AG20443 (cell line): ENCODE data around the gene FOLR1.
"Not testable (repeated sequence)": the region's sequence is repeated elsewhere in the genome, so short reads cannot be mapped to it uniquely, and the experiment has no call there.

ENCODE experiments used
- DNase-seq: peaks from one replicate; pipeline ENCODE4 v3.0.0; 2012; ENCODE audit warnings: low spot score, mixed read lengths

The FOLR1 gene

GRCh38 chr11:72181553-72181958 is 10.4 kb upstream of the FOLR1 start:
- peak; percentile 28 for DNase-seq

- DNase-seq, result no peak
Measured at GRCh38 chr11:72188267-72188666, 3.7 kb upstream of the FOLR1 start.

DNA sequence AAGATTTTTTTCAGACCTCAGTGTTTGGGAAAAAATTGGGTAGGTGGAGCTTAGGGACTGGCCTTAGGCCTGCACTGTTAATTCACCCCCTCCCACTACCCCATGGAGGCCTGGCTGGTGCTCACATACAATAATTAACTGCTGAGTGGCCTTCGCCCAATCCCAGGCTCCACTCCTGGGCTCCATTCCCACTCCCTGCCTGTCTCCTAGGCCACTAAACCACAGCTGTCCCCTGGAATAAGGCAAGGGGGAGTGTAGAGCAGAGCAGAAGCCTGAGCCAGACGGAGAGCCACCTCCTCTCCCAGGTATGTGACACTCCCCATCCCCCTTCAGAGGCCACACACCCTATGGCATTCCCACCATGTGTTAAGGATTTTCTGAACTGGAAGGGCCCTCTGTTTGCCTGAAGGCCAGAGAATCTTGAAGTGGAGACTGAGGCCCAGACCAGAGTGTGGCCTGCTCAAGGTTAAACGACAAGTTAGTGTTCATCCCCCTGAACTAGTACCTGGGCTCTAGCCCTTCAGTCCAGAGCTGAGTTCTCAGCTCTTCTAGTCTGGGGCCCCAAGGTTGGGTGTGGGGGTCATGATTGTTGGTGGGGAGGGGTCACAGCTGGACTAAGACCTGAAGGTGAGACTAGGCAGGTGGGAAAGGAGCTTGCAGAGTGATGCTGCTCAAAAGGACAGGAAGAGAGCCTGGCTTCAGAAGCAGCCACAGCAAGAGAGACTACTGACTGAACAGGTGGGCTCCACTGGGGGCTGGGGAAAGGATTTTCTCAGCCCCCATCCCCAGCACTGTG is 2.3 kb upstream of the FOLR1 start:
- DNase-seq, result peak; percentile 57

DNA sequence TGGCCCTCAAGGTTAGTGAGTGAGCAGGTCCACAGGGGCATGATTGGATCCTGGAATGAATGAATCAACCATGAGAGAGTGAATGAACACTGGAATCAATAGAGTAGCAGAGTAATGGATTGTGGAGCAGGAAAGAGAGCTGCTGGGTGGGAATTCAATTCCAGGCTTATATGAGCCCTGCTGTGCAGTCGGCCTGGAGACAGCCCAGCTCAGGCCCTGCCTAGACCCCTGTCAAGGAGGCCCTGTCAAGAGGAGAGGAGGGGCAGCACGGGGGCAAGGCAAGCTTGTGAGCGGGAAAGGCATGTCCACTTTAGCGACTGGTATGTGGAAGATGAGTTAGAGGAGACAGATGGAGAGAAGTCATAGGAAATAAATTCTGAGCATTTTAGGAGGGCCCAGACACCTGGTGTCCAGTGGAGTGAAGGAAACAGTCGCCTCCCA is 1.3 kb upstream of the FOLR1 start:
- DNase-seq, result no peak

- DNase-seq, result no peak
Measured at GRCh38 chr11:72195518-72196270, 3.8 kb downstream of the FOLR1 start.

DNA sequence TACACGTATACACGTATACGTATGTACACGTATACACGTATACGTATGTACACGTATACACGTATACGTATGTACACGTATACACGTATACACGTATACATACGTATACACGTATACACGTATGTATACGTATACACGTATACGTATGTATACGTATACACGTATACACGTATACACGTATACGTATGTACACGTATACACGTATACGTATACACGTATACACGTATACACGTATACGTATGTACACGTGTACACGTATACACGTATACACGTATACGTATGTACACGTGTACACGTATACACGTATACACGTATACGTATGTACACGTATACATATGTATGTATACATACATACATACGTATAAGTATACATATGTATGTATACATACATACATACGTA is 9.5 kb downstream of the FOLR1 start:
- DNase-seq, result not testable (repeated sequence)

DNA sequence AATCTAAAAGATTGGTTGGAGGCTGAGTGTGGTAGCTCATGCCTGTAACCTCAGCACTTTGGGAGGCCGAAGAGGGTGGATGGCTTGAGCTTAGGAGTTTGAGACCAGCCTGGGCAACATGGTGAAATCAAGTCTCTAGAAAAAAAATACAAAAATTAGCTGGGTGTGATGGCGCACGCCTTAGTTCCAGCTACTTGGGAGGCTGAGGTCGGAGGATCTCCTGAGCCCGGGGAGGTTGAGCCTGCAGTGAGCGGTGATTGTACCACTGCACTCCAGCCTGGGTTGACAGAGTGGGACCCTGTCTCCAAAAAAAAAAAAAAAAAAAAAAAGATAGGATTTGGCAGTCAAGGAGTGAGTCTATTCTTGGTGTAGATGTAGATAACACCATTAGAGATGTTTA is 10.6 kb downstream of the FOLR1 start:
- DNase-seq, result no peak

GRCh38 chr11:72203163-72203562 is 11.2 kb downstream of the FOLR1 start:
- DNase-seq, result no peak

DNA sequence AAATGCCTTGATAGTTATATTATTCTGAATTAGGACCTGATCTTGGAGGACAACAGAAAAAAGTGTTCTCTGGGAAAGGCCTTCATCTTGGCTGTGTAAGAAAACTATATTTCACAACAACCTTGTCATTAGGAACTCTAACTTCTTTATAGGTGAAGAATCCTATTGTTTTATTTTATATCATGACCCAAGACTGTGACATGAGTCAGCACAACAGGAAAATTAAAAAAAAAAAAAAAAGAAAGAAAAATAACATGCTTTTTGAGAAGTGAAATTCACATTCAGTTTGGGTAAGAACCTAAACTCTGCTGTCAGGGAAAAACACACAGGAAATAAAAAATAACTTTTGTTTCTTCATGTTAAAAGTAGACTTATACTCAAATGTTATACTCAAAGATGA is 12.9 kb downstream of the FOLR1 start:
- no peak for DNase-seq

GRCh38 chr11:72206794-72207193 is 14.9 kb downstream of the FOLR1 start:
- not testable (repeated sequence) for DNase-seq

GRCh38 chr11:72208281-72208680 is 16.3 kb downstream of the FOLR1 start:
- no peak for DNase-seq

DNA sequence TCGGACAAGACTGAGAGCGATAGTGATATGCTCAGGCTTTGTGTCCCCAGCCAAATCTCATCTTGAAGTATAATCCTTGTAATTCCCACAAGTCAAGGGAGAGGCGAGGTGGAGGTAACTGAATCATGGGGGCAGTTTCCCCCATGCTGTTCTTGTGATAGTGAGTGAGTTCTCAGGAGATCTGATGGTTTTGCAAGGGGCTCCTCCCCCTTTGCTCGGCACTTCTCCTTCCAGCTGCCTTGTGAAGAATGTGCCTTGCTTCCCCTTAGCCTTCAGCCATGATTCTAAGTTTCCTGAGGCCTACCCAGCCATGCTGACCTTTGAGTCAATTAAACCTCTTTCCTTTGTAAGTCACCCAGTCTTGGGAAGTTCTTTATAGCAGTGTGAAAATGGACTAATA is 17.2 kb downstream of the FOLR1 start:
- DNase-seq, result no peak

DNA sequence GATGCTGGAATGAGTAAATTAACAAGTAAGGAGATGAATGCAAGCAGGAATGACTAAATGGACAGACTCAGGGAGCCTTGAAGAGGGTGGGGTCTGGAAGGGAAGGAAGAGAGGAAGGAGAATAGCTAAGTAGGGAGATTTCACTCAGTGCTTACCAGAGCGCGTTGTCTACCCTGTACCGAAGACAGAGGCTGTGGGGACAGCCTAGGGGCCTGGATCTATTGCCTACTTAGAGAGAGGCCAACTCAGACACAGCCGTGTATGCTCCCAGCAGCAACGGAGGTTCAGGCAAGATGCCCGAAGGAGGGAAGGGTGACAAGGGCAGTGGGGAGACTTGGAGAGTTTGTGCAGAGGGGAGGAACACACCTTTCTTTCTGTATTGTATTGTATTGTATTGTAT is 24.7 kb downstream of the FOLR1 start, which contains the start of gene FOLR2:
TSS of gene FOLR2 (plus strand) at position 157 of the 400 bp plus-strand sequence. CDS start 1,791 bp downstream, outside the sequence.
- no peak for DNase-seq

GRCh38 chr11:72217841-72218240 is 25.9 kb downstream of the FOLR1 start:
- no peak for DNase-seq

GRCh38 chr11:72218251-72218745 is 26.4 kb downstream of the FOLR1 start:
- no peak for DNase-seq

DNA sequence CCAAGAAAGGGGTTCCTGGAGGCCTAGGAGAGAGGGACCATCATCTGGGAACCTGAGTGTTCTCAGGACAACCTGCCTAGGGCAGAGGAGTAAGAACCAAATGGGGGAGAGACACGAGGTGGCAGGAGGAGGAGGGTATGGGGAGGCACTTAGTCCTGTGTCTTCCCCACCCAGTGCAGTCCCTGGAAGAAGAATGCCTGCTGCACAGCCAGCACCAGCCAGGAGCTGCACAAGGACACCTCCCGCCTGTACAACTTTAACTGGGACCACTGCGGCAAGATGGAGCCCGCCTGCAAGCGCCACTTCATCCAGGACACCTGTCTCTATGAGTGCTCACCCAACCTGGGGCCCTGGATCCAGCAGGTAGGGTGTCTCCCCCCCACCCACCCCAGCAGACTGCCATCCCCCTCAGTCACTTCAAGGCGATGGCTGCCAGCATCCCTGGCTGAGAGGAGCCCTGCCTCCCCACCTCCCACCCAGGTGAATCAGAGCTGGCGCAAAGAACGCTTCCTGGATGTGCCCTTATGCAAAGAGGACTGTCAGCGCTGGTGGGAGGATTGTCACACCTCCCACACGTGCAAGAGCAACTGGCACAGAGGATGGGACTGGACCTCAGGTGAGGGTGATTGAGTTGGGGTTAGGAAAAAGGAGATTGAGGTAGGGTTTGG is 28.9 kb downstream of the FOLR1 start:
- no peak for DNase-seq

- DNase-seq, result no peak
Measured at GRCh38 chr11:72221386-72222075, 29.6 kb downstream of the FOLR1 start.

GRCh38 chr11:72222106-72222891 is 30.4 kb downstream of the FOLR1 start:
- no peak for DNase-seq

GRCh38 chr11:72222907-72223614 is 31.1 kb downstream of the FOLR1 start:
- peak; percentile 91 for DNase-seq
